Right lobe of liver (tissue), 6 donors: ENCODE measurements around the gene DIP2C. TPM values are rescaled to one million over a fixed set of nuclear protein-coding genes. Genes with fewer than 3 reads are reported as not detected.
"Not testable (repeated sequence)": the region's sequence is repeated elsewhere in the genome, so short reads cannot be mapped to it uniquely, and the experiment has no call there.

ENCODE experiments used
- ATAC-seq, 4 donors: fragments of 200-7000 bp; cut with Tn5 transposase; one replicate each; pipeline ENCODE4 v1.9.1; 2020; ENCODE audit warnings: mild to moderate bottlenecking in 4 of 4, moderate library complexity in 4 of 4
- DNase-seq, 3 donors: peaks; one replicate each; pipeline ENCODE4 v3.0.0-alpha.2; 2020
- H3K27ac ChIP-seq, 3 donors: fragments of 200-600 bp; one replicate each; pipeline ENCODE4 v1.8.0; 2022
- H3K27me3 ChIP-seq, 2 donors: fragments of 200-600 bp; one replicate each; pipeline ENCODE4 v1.8.0; 2022
- H3K36me3 ChIP-seq, 4 donors: fragments of 200-600 bp; sonication (generic) in 1 of 4; one replicate each; pipeline versions ENCODE4 v1.5.1 to v1.8.0; 2017 to 2022; ENCODE audit warnings: control low read depth in 1 of 4
- H3K4me1 ChIP-seq, 4 donors: fragments of 200-600 bp; sonication (generic) in 1 of 4; one replicate each; pipeline versions ENCODE4 v1.5.1 to v1.8.0; 2017 to 2022; ENCODE audit warnings: control low read depth in 1 of 4
- H3K4me3 ChIP-seq, 3 donors: fragments of 200-600 bp; one replicate each; pipeline ENCODE4 v1.8.0; 2022
- H3K9me3 ChIP-seq, 4 donors: fragments of 200-600 bp; sonication (generic) in 1 of 4; one replicate each; pipeline versions ENCODE4 v1.5.1 to v1.8.0; 2017 to 2022; ENCODE audit warnings: control low read depth in 1 of 4
- CTCF ChIP-seq, 4 donors: fragments of 200-600 bp in 3 of 4; fragments of 450-650 bp in 1 of 4; IDR thresholded peaks; one replicate each; pipeline versions ENCODE4 v1.5.1 to v1.8.0; 2016 to 2022; ENCODE audit warnings: antibody characterized with exemption in 4 of 4, mild to moderate bottlenecking in 2 of 4
- POLR2A ChIP-seq: fragments of 450-650 bp; IDR thresholded peaks from one replicate; pipeline ENCODE4 v1.6.1; 2017; ENCODE audit warnings: antibody characterized with exemption, mild to moderate bottlenecking
- WGBS: methylation state at CpG from one replicate; pipeline ENCODE4 v1.1.6; 2018; ENCODE audit warnings: low coverage, low lambda C conversion rate; ENCODE audit not compliant: insufficient coverage; ENCODE audit errors: missing lambda C conversion rate; 5-methylcytosine and 5-hydroxymethylcytosine counted together
- intact Hi-C, 2 donors: fragments of 100-400 bp; cut with DNase I; formaldehyde crosslinking; loops; one replicate each; pipeline versions ENCODE4 v1.11.2 to v1.14.1; 2022
- total RNA-seq, 6 experiments: library from RNA; depleted of rRNA in 2 of 6; stranded (reverse); fragments of >200 nt in 2 of 6; fragmentation: NEBNext Ultra II Directional in 3 of 6; extraction: Animal tissue kit (Norgen Biotek cat#: 25700) in 3 of 6; gene quantifications; one replicate each; pipeline versions ENCODE4 v1.1.0 to v1.2.4, GENCODE V29; 2016 to 2023
- donor health status: DM: no; HTN: yes; CAD: no.
- donor health status: DM: no; HTN: no; CAD: no.
- donor health status: DM: no; HTN: no; CAD: no.
- donor health status: DM: no; HTN: yes; CAD: no.
- donor health status: DM: no; HTN: yes; CAD: no.

DIP2C gene
- total RNA-seq, 6 experiments from 2014 or later = 8.0 to 13.5 (median 11.7) TPM

- intact Hi-C loops = no loop called here
- H3K36me3 ChIP-seq = no peaks in the 10 kb centered on the region
- H3K27ac ChIP-seq = no peak overlapping the region
- TF ChIP-seq POLR2A (no peak), CTCF (IDR thresholded peaks at IDR 0.05) (no peak)
- no peaks in the 10 kb centered on the region for H3K9me3 ChIP-seq
- DNase-seq (no peak), ATAC-seq (no peak)
- no peaks in the 10 kb centered on the region for H3K27me3 ChIP-seq
- no peak overlapping the region for H3K4me3 ChIP-seq
- 67% methylated on average over 6 of the region's 14 CpGs for WGBS
- H3K4me1 ChIP-seq = no peaks in the 10 kb centered on the region
Measured at GRCh38 chr10:534047-534566, 155.4 kb downstream of the DIP2C start.

GRCh38 chr10:533611-534010 is 155.9 kb downstream of the DIP2C start:
- Histone ChIP-seq H3K27me3 (no peaks in the 10 kb centered on the region), H3K4me3 (no peak overlapping the region), H3K27ac (no peak overlapping the region), H3K4me1 (no peaks in the 10 kb centered on the region), H3K36me3 (no peaks in the 10 kb centered on the region), H3K9me3 (no peaks in the 10 kb centered on the region)
- ATAC-seq = no peak
- WGBS = 73% methylated on average over 3 of the region's 7 CpGs
- TF ChIP-seq POLR2A (no peak), CTCF (IDR thresholded peaks at IDR 0.05) (no peak)
- intact Hi-C loops = no loop called here
- no peak for DNase-seq

- WGBS = 73% methylated on average over 6 of the region's 7 CpGs
- no peak for DNase-seq
- Histone ChIP-seq H3K4me3 (no peak overlapping the region), H3K27me3 (no peaks in the 10 kb centered on the region), H3K4me1 (no peaks in the 10 kb centered on the region), H3K27ac (no peak overlapping the region), H3K9me3 (no peaks in the 10 kb centered on the region), H3K36me3 (no peaks in the 10 kb centered on the region)
- ATAC-seq = no peak
- TF ChIP-seq POLR2A (no peak), CTCF (IDR thresholded peaks at IDR 0.05) (no peak)
- intact Hi-C loops = no loop called here
Measured at GRCh38 chr10:533186-533585, 156.3 kb downstream of the DIP2C start.

- intact Hi-C loops, H3K27ac ChIP-seq, H3K36me3 ChIP-seq, H3K4me3 ChIP-seq, DNase-seq, ATAC-seq, H3K4me1 ChIP-seq, H3K9me3 ChIP-seq, H3K27me3 ChIP-seq: not testable (repeated sequence)
- 78% methylated on average over 2 of the region's 2 CpGs for WGBS
Measured at GRCh38 chr10:532331-532730, 157.1 kb downstream of the DIP2C start.

GRCh38 chr10:531541-531940 is 157.9 kb downstream of the DIP2C start:
- no peaks in the 10 kb centered on the region for H3K4me1 ChIP-seq
- H3K36me3 ChIP-seq = no peaks in the 10 kb centered on the region
- DNase-seq = peak in 2 of 3 donors; percentile 4 to 46
- no peak overlapping the region for H3K4me3 ChIP-seq
- H3K27ac ChIP-seq = no peak overlapping the region
- intact Hi-C loops = no loop called here
- TF ChIP-seq POLR2A = no peak
- TF ChIP-seq CTCF (IDR thresholded peaks at IDR 0.05) = no peak
- H3K27me3 ChIP-seq = no peaks in the 10 kb centered on the region
- ATAC-seq = no peak
- 90% methylated on average over 8 of the region's 18 CpGs for WGBS
- H3K9me3 ChIP-seq = no peaks in the 10 kb centered on the region
